Panc1 (cell line): ENCODE results near the gene HOXB3. TPM values are rescaled to one million over a fixed set of nuclear protein-coding genes. Genes with fewer than 3 reads are reported as not detected.

Source experiments
- ATAC-seq: fragments of 200-7000 bp; cut with Tn5 transposase; 2 replicates; pipeline ENCODE4 v1.9.1; 2020; ENCODE audit warnings: mild to moderate bottlenecking, moderate library complexity
- BruUV-seq: library from RNA; stranded (reverse); fragments of 400-500 nt; replicated peaks from 2 replicates; lab custom pipeline; 2021; lab: Mats Ljungman, UMichigan
- CTCF ChIA-PET: fragments of 300-600 bp; sonication (Branson Sonifier 250); formaldehyde crosslinking; loops from one replicate; lab custom pipeline; 2022; ENCODE audit warnings: antibody characterized with exemption; lab: Charles Lee
- POLR2A ChIA-PET: fragments of 300-600 bp; sonication (Branson Sonifier 250); formaldehyde crosslinking; loops from one replicate; lab custom pipeline; 2022; ENCODE audit warnings: antibody characterized with exemption; lab: Charles Lee
- DNase-seq: peaks from one replicate; pipeline ENCODE4 v3.0.0-alpha.2; 2010; ENCODE audit warnings: low read depth, low spot score
- H3K27ac ChIP-seq: 2 replicates; pipeline ENCODE4 v1.5.1; 2011; ENCODE audit warnings: mild to moderate bottlenecking, low read length, inconsistent platforms
- H3K27me3 ChIP-seq: fragments of 200-500 bp; sonication (Bioruptor generic); 2 replicates; pipeline ENCODE4 v1.6.0; 2014; ENCODE audit warnings: low read length, inconsistent platforms; ENCODE audit not compliant: control insufficient read depth, insufficient read depth
- H3K36me3 ChIP-seq: fragments of 200-500 bp; sonication (Bioruptor generic); 2 replicates; pipeline ENCODE4 v1.5.1; 2014; ENCODE audit warnings: inconsistent platforms, mild to moderate bottlenecking, low read length, moderate library complexity; ENCODE audit not compliant: control insufficient read depth, insufficient read depth
- H3K4me1 ChIP-seq: 2 replicates; pipeline ENCODE4 v1.5.1; 2011; ENCODE audit warnings: inconsistent platforms, mild to moderate bottlenecking, low read length, moderate library complexity; ENCODE audit not compliant: control insufficient read depth, insufficient read depth
- H3K4me3 ChIP-seq, 2 experiments: 2 replicates each; pipeline ENCODE4 v1.5.1; 2011 to 2012; ENCODE audit warnings: low read depth in 2 of 2, low read length in 2 of 2, mild to moderate bottlenecking in 2 of 2, inconsistent platforms in 1 of 2, moderate library complexity in 1 of 2
- H3K9me3 ChIP-seq: fragments of 200-500 bp; sonication (Bioruptor generic); 2 replicates; pipeline ENCODE4 v1.5.1; 2014; ENCODE audit warnings: low read depth, mild to moderate bottlenecking, inconsistent platforms, low read length, moderate library complexity; ENCODE audit not compliant: control insufficient read depth, insufficient read depth
- POLR2AphosphoS5 ChIP-seq: IDR thresholded peaks from 2 replicates; pipeline ENCODE4 v1.6.1; 2012; ENCODE audit warnings: mild to moderate bottlenecking, low read depth, low read length, moderate library complexity
- SIN3A ChIP-seq: IDR thresholded peaks from 2 replicates; pipeline ENCODE4 v1.6.1; 2012; ENCODE audit warnings: low read depth, mild to moderate bottlenecking, low read length, moderate library complexity, borderline replicate concordance; ENCODE audit not compliant: insufficient read depth
- TCF7L2 ChIP-seq: IDR thresholded peaks from 2 replicates; pipeline ENCODE4 v1.6.1; 2011; ENCODE audit warnings: mild to moderate bottlenecking, low read depth, low read length, inconsistent platforms
- in situ Hi-C: cut with HindIII; loops from 2 replicates; pipeline ENCODE4 v1.10.0; 2016; ENCODE audit warnings: low sequenced_read_pairs, low pct_unique_long_range_greater_than_20kb
- intact Hi-C: fragments of 100-400 bp; cut with micrococcal nuclease; formaldehyde crosslinking; loops from one replicate; pipeline ENCODE4 v1.10.0; 2022; ENCODE audit not compliant: unreplicated experiment
- total RNA-seq: library from RNA; stranded (reverse); gene quantifications from one replicate; pipeline ENCODE4 v1.2.1, GENCODE V29; 2021; ENCODE audit not compliant: unreplicated experiment
- TF ChIP-seq, protein P1 (sequence below), 2 experiments: IDR thresholded peaks; 2 replicates each; pipeline ENCODE4 v1.6.1; 2011 to 2012; ENCODE audit warnings: low read depth in 2 of 2, control low read depth in 1 of 2, low read length in 1 of 2, mild to moderate bottlenecking in 1 of 2, moderate library complexity in 1 of 2; ENCODE audit not compliant: insufficient read depth in 1 of 2
- TF ChIP-seq, protein P2 (sequence below): fragments of 450-650 bp; IDR thresholded peaks from 2 replicates; pipeline ENCODE4 v1.5.1; 2017; ENCODE audit warnings: mild to moderate bottlenecking

Gene HOXB3
- total RNA-seq, 1 experiment from 2014 or later = 127 TPM

DNA sequence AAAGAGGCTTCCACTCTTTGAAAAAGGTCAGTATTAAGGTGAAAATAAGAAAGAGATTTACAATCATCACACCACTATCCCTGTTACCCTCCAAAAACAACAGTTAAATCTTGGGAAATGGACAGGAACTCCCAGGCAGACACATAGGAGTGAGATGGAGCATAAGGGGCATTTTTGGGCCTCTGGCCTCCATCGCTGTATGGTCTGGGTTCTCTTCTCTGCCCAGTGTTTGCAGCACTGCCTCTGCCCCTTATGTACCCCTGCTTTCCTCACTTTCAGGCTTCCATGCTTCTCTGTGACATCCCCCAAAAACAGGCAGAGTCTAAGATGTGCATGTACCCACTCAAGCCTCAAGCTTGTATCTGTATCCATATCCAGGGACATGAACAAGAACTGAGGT is 44.5 kb downstream of the HOXB3 start:
- no peak for TF ChIP-seq TCF7L2
- TF ChIP-seq POLR2AphosphoS5 = peak; percentile 39
- TF ChIP-seq SIN3A = no peak
- TF ChIP-seq, protein P1, sequence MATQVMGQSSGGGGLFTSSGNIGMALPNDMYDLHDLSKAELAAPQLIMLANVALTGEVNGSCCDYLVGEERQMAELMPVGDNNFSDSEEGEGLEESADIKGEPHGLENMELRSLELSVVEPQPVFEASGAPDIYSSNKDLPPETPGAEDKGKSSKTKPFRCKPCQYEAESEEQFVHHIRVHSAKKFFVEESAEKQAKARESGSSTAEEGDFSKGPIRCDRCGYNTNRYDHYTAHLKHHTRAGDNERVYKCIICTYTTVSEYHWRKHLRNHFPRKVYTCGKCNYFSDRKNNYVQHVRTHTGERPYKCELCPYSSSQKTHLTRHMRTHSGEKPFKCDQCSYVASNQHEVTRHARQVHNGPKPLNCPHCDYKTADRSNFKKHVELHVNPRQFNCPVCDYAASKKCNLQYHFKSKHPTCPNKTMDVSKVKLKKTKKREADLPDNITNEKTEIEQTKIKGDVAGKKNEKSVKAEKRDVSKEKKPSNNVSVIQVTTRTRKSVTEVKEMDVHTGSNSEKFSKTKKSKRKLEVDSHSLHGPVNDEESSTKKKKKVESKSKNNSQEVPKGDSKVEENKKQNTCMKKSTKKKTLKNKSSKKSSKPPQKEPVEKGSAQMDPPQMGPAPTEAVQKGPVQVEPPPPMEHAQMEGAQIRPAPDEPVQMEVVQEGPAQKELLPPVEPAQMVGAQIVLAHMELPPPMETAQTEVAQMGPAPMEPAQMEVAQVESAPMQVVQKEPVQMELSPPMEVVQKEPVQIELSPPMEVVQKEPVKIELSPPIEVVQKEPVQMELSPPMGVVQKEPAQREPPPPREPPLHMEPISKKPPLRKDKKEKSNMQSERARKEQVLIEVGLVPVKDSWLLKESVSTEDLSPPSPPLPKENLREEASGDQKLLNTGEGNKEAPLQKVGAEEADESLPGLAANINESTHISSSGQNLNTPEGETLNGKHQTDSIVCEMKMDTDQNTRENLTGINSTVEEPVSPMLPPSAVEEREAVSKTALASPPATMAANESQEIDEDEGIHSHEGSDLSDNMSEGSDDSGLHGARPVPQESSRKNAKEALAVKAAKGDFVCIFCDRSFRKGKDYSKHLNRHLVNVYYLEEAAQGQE (IDR thresholded peaks at IDR 0.05; ENCODE audit: insufficient read depth in 1 of 2, low read depth in 2 of 2, low read length in 1 of 2) = no peak
- DNase-seq (no peak), ATAC-seq (no peak)
- H3K36me3 ChIP-seq = peaks cover 25% of the 10 kb centered on the region
- H3K4me1 ChIP-seq = peaks cover 62% of the 10 kb centered on the region
- in situ Hi-C loops (no loop called here), intact Hi-C loops (no loop called here)
- H3K27ac ChIP-seq = peak overlapping the region; percentile 98
- no peaks in the 10 kb centered on the region for H3K9me3 ChIP-seq
- POLR2A ChIA-PET = no interaction called here
- CTCF ChIA-PET = no interaction called here
- H3K27me3 ChIP-seq = no peaks in the 10 kb centered on the region
- peak overlapping the region; percentile 69 to 81 for H3K4me3 ChIP-seq
- no TSS peak for BruUV-seq

DNA sequence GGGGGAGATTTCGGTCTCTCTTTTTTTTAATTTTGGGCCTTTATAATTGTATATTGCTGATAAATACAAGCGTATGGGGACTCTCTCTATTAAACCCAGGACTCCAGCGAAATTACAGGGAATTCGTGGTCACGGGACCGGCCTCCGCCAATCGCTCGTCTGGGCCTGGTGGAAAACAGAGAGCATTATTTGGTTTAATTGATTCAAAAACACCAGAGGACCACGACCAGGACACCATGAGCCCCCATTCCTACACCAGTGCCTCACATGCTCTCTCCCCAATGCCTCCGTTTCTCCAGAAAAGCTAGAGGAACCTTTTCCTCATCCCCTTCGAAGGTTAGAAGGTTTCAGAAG is 45.0 kb downstream of the HOXB3 start, which contains the start of gene HOXB2:
HOXB2 (minus strand) TSS at position 88 of the 354 bp plus-strand sequence. CDS start 198 bp downstream, outside the sequence.
- ChIA-PET POLR2A (no interaction called here), CTCF (no interaction called here)

More for the DNA sequence above, 45.0 kb downstream of the HOXB3 start, which contains the start of gene HOXB2:
- DNase-seq (no peak), ATAC-seq (no peak)
- no peaks in the 10 kb centered on the region for H3K9me3 ChIP-seq
- H3K4me1 ChIP-seq = peaks cover 62% of the 10 kb centered on the region
- no peaks in the 10 kb centered on the region for H3K27me3 ChIP-seq
- in situ Hi-C loops = no loop called here
- intact Hi-C loops = no loop called here
- no peak for TF ChIP-seq SIN3A
- TF ChIP-seq, protein P2, sequence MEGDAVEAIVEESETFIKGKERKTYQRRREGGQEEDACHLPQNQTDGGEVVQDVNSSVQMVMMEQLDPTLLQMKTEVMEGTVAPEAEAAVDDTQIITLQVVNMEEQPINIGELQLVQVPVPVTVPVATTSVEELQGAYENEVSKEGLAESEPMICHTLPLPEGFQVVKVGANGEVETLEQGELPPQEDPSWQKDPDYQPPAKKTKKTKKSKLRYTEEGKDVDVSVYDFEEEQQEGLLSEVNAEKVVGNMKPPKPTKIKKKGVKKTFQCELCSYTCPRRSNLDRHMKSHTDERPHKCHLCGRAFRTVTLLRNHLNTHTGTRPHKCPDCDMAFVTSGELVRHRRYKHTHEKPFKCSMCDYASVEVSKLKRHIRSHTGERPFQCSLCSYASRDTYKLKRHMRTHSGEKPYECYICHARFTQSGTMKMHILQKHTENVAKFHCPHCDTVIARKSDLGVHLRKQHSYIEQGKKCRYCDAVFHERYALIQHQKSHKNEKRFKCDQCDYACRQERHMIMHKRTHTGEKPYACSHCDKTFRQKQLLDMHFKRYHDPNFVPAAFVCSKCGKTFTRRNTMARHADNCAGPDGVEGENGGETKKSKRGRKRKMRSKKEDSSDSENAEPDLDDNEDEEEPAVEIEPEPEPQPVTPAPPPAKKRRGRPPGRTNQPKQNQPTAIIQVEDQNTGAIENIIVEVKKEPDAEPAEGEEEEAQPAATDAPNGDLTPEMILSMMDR = no peak
- no peak for TF ChIP-seq POLR2AphosphoS5
- TF ChIP-seq, protein P1 (IDR thresholded peaks at IDR 0.05; ENCODE audit: insufficient read depth in 1 of 2, low read depth in 2 of 2, low read length in 1 of 2) = no peak
- no peak for TF ChIP-seq TCF7L2
- TSS peak; percentile 49 for BruUV-seq
- peak within 1 kb of the TSS; percentile 69 to 81 for H3K4me3 ChIP-seq
- peak within 1 kb of the TSS; percentile 98 for H3K27ac ChIP-seq
- peaks cover 20% of the 10 kb centered on the region for H3K36me3 ChIP-seq
